NCI-H128 (cell line): ENCODE data around the gene TBC1D1.

Experiments
- DNase-seq: peaks from one replicate; lab custom pipeline; 2025; ENCODE audit not compliant: unreplicated experiment; lab: John Stamatoyannopoulos, UW

The TBC1D1 gene

GRCh38 chr4:37885496-37885895 lies 5.4 kb upstream of the TBC1D1 start:
- DNase-seq: no peak

- DNase-seq: peak; percentile 6
Measured at GRCh38 chr4:37889849-37890800, 759 bp upstream of the TBC1D1 start.

GRCh38 chr4:37891260-37892159 lies 626 bp downstream of the TBC1D1 start:
- no peak for DNase-seq

DNA sequence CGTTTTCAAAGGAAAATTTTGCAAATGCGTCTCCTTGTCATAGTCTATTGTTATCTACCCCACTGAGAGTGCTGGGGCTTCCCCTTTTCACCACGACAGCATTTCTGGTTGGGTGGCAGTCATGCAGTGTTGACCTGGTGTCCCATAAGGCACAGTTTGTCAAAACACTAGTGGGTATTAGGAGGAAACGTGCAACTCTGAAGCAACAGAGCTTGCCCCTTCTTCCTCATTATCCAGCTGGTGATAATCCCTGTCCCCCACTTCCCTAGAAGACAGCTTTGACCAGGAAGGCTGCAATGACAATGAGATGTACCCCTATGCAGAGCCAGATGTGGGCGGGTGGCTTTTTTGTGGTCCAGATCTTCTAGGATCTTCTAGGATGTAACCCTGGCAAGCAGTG lies 1.8 kb downstream of the TBC1D1 start:
- DNase-seq: no peak

GRCh38 chr4:37893164-37893563 lies 2.3 kb downstream of the TBC1D1 start:
- no peak for DNase-seq

DNA sequence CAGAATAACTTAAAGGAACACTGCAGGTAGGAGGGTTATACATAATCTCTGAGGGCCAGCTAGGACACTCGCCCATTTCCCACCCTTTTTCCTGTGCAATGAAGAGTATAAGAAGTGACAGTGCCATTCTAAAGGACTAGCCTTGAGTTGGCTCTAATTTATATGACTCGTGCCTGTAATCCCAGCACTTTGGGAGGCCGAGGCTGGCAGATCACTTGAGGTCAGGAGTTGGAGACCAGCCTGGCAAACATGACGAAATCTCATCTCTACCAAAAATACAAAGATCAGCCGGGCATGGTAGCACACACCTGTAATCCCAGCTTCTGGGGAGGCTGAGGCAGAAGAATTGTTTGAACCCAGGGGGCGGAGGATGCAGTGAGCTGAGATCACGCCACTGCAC lies 4.4 kb downstream of the TBC1D1 start:
- no peak for DNase-seq

GRCh38 chr4:37896206-37896860 lies 5.4 kb downstream of the TBC1D1 start:
- DNase-seq: no peak

GRCh38 chr4:37902212-37902611 lies 11.3 kb downstream of the TBC1D1 start:
- no peak for DNase-seq

- no peak for DNase-seq
Measured at GRCh38 chr4:37902738-37903693, 12.1 kb downstream of the TBC1D1 start.

DNA sequence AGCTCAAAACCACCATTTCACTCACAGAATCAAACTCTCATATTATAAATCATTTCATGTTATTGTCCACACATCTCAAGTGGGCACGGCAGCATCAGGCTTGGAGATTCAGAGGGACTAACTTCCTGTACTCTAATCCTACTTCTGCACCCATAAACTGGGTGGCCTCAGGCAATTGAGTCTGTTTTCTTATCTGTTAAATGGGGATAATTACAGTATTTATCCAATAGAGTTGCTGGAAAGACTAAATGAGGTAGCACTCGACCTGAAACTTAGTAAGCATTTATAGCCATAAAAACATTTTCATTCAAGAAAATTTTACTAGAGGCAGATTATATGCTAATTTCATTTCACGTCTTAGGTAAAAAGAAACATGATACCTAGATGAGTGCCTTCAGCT lies 13.0 kb downstream of the TBC1D1 start:
- DNase-seq: no peak

GRCh38 chr4:37904824-37905223 lies 13.9 kb downstream of the TBC1D1 start:
- no peak for DNase-seq

DNA sequence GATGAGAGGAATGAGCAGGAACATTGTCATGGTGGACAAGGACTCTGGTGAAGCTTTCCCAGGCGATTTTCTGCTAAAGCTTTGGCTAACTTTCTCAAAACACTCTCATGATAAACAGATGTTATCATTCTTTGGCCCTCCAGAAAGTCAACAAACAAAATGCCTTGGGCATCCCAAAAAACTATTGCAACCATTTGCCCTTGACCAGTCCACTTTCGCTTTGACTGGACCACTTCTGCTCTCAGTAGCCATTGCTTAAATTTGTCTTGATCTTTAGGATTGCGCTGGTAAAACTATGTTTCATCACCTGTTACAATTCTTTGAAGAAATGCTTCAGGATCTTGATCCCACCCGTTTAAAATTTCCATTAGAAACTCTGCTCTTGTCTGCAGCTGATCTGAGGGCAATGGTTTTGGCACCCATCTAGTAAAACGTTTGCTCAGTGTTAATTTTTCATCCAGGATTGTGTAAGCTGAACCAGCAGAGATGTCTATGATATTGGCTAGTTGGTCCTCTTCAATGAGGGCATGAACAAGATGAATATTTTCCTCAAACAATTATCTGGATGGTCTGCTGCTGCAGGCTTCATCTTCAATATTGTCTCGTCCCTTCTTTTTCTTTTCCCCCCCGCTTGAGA lies 14.8 kb downstream of the TBC1D1 start:
- DNase-seq: no peak

DNA sequence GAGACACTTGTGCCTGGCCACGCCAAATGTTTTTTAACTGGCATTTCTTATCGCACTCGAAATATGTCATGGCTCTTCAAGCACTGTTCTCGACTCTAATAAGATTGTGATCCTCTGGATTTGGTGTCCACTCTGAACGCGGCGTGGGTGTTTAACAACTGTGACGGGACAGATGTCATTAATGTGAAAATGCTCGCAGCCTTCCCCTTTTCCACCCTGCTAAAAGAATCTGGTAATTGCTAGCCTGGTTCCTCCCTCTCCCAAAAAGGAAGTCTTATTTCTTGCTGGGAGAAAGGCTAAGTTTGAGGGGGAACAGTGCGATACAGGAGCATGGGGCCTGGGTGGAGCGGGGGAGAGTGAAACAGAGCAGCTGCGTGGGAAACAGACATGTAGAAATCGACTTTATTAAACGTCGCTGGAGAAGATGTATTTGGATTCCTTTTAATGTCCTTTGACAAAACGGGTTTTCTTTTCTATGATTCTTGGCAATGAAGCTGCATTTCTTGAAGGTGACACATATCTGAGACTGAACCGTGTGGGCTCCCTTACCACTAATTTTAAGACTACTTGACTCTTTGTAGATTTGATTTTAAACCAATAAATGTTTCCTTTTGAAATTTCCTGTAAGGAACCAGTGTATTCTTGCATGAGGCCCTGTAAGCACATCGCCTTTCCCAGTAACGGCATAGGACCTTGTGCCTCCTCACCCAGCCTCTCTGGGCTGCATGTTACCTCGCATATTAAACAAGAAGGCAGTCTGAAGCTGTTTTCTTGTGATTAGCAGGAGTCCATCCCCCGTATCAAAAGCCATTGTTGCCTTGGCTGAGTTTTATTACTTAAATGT lies 17.8 kb downstream of the TBC1D1 start:
- no peak for DNase-seq

DNA sequence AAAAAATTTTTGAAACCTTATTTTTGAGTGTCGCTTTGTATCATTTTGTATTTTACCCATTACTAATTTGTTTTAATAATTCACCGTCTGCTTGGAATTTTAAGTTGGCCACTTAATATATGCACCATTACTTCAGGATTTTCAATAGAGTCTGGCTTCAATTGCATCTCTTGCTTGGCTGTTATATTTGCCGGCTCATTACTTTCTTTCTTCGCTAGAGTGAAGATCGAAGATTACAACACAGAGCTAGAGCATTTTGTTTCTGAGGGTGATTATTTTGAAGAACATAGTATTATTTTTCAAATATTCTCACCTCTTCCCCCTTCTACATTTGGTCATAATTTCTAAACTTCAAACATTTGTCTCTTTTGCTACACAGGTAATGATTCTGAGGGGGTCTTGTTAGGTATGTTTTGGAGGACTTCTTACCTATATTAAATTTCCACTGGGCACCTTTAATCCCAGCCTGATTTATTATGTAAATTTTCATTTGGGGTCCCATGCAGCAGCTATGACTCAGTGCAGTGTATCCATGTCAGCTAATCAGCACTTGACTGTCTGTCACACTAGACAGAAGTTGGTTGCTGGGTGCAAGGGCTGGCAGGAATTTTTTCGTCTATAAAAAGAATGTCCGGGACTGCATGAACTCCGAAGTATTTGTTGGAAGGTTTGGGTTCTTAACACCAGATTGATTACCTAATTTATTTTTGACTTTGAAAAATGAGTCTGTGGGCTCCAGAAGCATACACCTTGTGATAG lies 18.6 kb downstream of the TBC1D1 start:
- DNase-seq: no peak

DNA sequence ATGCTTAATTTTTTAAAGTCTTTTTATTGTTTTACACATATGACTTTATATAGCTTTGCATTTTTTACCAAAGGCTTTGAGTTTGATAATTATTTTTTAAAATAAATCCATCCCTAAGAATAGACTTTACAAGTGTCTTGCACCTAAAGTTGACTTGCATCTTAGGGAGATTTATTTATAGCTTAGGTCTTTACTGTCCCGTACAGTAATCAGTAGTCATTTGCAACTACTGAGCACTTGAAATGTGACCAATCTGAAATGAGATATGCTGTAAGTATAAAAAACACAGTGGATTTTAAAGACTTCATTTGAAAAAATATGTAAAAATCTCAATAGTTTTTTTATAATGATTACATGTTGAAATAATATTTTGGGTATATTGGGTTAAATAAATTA lies 19.2 kb downstream of the TBC1D1 start:
- no peak for DNase-seq

DNA sequence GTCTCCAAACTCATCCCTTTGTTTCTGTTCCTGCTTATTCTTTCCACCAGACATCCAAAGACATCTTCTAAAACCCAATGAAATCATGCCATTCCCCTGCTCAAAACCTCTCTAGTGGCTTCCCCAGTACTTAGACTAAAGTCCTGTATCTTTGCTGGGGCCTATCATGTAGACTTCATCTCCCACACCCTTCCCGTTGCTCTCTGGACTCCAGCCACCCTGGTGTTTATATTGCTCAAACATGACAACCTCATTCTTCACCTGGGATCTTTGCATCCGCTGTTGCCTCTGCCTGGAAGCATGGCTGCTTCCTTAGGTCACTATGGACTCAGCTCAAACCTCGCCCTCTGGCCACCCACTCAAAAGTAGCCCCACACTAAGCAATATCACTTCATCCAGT lies 23.7 kb downstream of the TBC1D1 start:
- no peak for DNase-seq

DNA sequence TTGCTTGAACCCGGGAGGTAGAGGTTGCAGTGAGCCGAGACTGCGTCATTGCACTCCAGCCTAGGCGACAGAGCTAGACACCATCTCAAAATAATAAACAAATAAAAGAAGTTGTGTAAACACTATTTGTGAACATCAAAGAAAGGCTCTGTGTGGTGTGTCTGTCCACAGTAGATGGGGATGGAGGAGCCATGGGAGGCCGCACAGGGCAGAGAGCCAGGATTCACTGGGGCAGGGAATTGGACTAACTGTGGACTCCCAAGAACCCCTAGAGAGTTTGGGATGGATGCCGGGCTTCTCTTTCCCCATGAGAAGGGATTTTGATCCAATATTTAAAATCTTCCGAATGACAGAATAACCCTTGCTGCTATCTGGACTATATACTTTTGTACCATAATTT lies 26.5 kb downstream of the TBC1D1 start:
- no peak for DNase-seq

- DNase-seq: no peak
Measured at GRCh38 chr4:37918653-37919052, 27.8 kb downstream of the TBC1D1 start.
